Measurements from ENCODE around the gene MYLK4. TPM values are rescaled to one million over a fixed set of nuclear protein-coding genes. Genes with fewer than 3 reads are reported as not detected.

Gene MYLK4
- total RNA-seq, 1 donor from 2014 or later: 0.49 TPM

- no peak for TF ChIP-seq CTCF (IDR thresholded peaks at IDR 0.05; ENCODE audit: partially characterized antibody, unreplicated experiment)
- Mint-ChIP-seq H3K4me1 (ENCODE audit: low read depth, unreplicated experiment) (peaks cover 27% of the 10 kb centered on the region), H3K9me3 (ENCODE audit: unreplicated experiment) (no peaks in the 10 kb centered on the region), H3K27me3 (ENCODE audit: unreplicated experiment) (no peaks in the 10 kb centered on the region), H3K4me3 (ENCODE audit: unreplicated experiment) (no peak overlapping the region), H3K36me3 (ENCODE audit: unreplicated experiment) (no peaks in the 10 kb centered on the region), H3K27ac (ENCODE audit: unreplicated experiment) (no peak overlapping the region)
- no peak for DNase-seq
Measured at GRCh38 chr6:2772840-2773239, 22.1 kb upstream of the MYLK4 start.

- Mint-ChIP-seq H3K4me3 (ENCODE audit: unreplicated experiment) (no peak overlapping the region), H3K9me3 (ENCODE audit: unreplicated experiment) (peaks cover 7% of the 10 kb centered on the region), H3K27me3 (ENCODE audit: unreplicated experiment) (peaks cover 4% of the 10 kb centered on the region), H3K4me1 (ENCODE audit: low read depth, unreplicated experiment) (peaks cover 29% of the 10 kb centered on the region), H3K36me3 (ENCODE audit: unreplicated experiment) (no peaks in the 10 kb centered on the region), H3K27ac (ENCODE audit: unreplicated experiment) (no peak overlapping the region)
- no peak for DNase-seq
- no peak for TF ChIP-seq CTCF (IDR thresholded peaks at IDR 0.05; ENCODE audit: partially characterized antibody, unreplicated experiment)
Measured at GRCh38 chr6:2771079-2771478, 20.4 kb upstream of the MYLK4 start.

- no peak for TF ChIP-seq CTCF (IDR thresholded peaks at IDR 0.05; ENCODE audit: partially characterized antibody, unreplicated experiment)
- Mint-ChIP-seq H3K27ac (ENCODE audit: unreplicated experiment) (no peak overlapping the region), H3K36me3 (ENCODE audit: unreplicated experiment) (no peaks in the 10 kb centered on the region), H3K27me3 (ENCODE audit: unreplicated experiment) (peaks cover 4% of the 10 kb centered on the region), H3K9me3 (ENCODE audit: unreplicated experiment) (peaks cover 7% of the 10 kb centered on the region), H3K4me3 (ENCODE audit: unreplicated experiment) (peak overlapping the region; percentile 50), H3K4me1 (ENCODE audit: low read depth, unreplicated experiment) (peaks cover 28% of the 10 kb centered on the region)
- DNase-seq: no peak
Measured at GRCh38 chr6:2770171-2770570, 19.4 kb upstream of the MYLK4 start.

GRCh38 chr6:2768696-2769095, 18.0 kb upstream of the MYLK4 start:
- TF ChIP-seq CTCF (IDR thresholded peaks at IDR 0.05; ENCODE audit: partially characterized antibody, unreplicated experiment): no peak
- H3K27me3 Mint-ChIP-seq (ENCODE audit: unreplicated experiment): peaks cover 7% of the 10 kb centered on the region
- peaks cover 13% of the 10 kb centered on the region for H3K9me3 Mint-ChIP-seq (ENCODE audit: unreplicated experiment)
- DNase-seq: no peak
- no peaks in the 10 kb centered on the region for H3K36me3 Mint-ChIP-seq (ENCODE audit: unreplicated experiment)
- peak overlapping the region; percentile 24 for H3K27ac Mint-ChIP-seq (ENCODE audit: unreplicated experiment)
- H3K4me1 Mint-ChIP-seq (ENCODE audit: low read depth, unreplicated experiment): peaks cover 30% of the 10 kb centered on the region
- H3K4me3 Mint-ChIP-seq (ENCODE audit: unreplicated experiment): peak overlapping the region; percentile 95

GRCh38 chr6:2767657-2768524, 17.2 kb upstream of the MYLK4 start:
- H3K36me3 Mint-ChIP-seq (ENCODE audit: unreplicated experiment): no peaks in the 10 kb centered on the region
- H3K4me3 Mint-ChIP-seq (ENCODE audit: unreplicated experiment): peak overlapping the region; percentile 95
- peaks cover 7% of the 10 kb centered on the region for H3K27me3 Mint-ChIP-seq (ENCODE audit: unreplicated experiment)
- TF ChIP-seq CTCF (IDR thresholded peaks at IDR 0.05; ENCODE audit: partially characterized antibody, unreplicated experiment): no peak
- DNase-seq: no peak
- H3K9me3 Mint-ChIP-seq (ENCODE audit: unreplicated experiment): peaks cover 13% of the 10 kb centered on the region
- peaks cover 30% of the 10 kb centered on the region for H3K4me1 Mint-ChIP-seq (ENCODE audit: low read depth, unreplicated experiment)
- peak overlapping the region; percentile 71 for H3K27ac Mint-ChIP-seq (ENCODE audit: unreplicated experiment)
